Caco-2 (cell line): ENCODE data around the gene CNR2. TPM values are rescaled to one million over a fixed set of nuclear protein-coding genes. Genes with fewer than 3 reads are reported as not detected.

Experiments
- BruUV-seq: library from RNA; stranded (reverse); fragments of 400-500 nt; replicated peaks from 2 replicates; lab custom pipeline; 2021; lab: Mats Ljungman, UMichigan
- CTCF ChIA-PET: fragments of 300-600 bp; sonication (Branson Sonifier 250); formaldehyde crosslinking; loops from one replicate; lab custom pipeline; 2022; ENCODE audit warnings: antibody characterized with exemption; lab: Charles Lee
- POLR2A ChIA-PET: fragments of 300-600 bp; sonication (Branson Sonifier 250); formaldehyde crosslinking; loops from one replicate; lab custom pipeline; 2022; ENCODE audit warnings: antibody characterized with exemption; lab: Charles Lee
- DNase-seq, 2 experiments: peaks; one replicate each; pipeline versions ENCODE4 v3.0.0 to v3.0.0-alpha.2; 2020 to 2022
- H3K27me3 ChIP-seq: replicated peaks from 2 replicates; pipeline ENCODE4 v1.6.0; 2011; ENCODE audit warnings: low read length; ENCODE audit not compliant: control insufficient read depth, insufficient read depth
- H3K36me3 ChIP-seq: 2 replicates; pipeline ENCODE4 v1.5.1; 2011; ENCODE audit warnings: low read length; ENCODE audit not compliant: control insufficient read depth, insufficient read depth
- H3K4me1 ChIP-seq: fragments of 250-450 bp; sonication (Bioruptor Pico); 2 replicates; pipeline ENCODE4 v1.5.1; 2020; ENCODE audit warnings: mild to moderate bottlenecking
- H3K4me3 ChIP-seq: 2 replicates; pipeline ENCODE4 v1.5.1; 2011; ENCODE audit warnings: low read depth, mild to moderate bottlenecking, control low read depth, low read length
- H3K9me3 ChIP-seq: fragments of 250-450 bp; sonication (Bioruptor Pico); 2 replicates; pipeline ENCODE4 v1.5.1; 2020; ENCODE audit warnings: mild to moderate bottlenecking, moderate library complexity
- H3K27ac Mint-ChIP-seq: one replicate; pipeline ENCODE4 v1.8.0; 2022; ENCODE audit warnings: mixed read lengths; ENCODE audit not compliant: unreplicated experiment
- H3K27me3 Mint-ChIP-seq: one replicate; pipeline ENCODE4 v1.8.0; 2022; ENCODE audit warnings: mixed read lengths; ENCODE audit not compliant: insufficient read depth, unreplicated experiment
- H3K36me3 Mint-ChIP-seq: one replicate; pipeline ENCODE4 v1.8.0; 2022; ENCODE audit warnings: mild to moderate bottlenecking, mixed read lengths; ENCODE audit not compliant: insufficient read depth, unreplicated experiment
- H3K4me1 Mint-ChIP-seq: one replicate; pipeline ENCODE4 v1.8.0; 2022; ENCODE audit warnings: low read depth, mixed read lengths; ENCODE audit not compliant: unreplicated experiment
- H3K4me3 Mint-ChIP-seq: one replicate; pipeline ENCODE4 v1.8.0; 2022; ENCODE audit warnings: mild to moderate bottlenecking, moderate library complexity, mixed read lengths; ENCODE audit not compliant: unreplicated experiment
- H3K9me3 Mint-ChIP-seq: one replicate; pipeline ENCODE4 v1.8.0; 2022; ENCODE audit warnings: mixed read lengths; ENCODE audit not compliant: unreplicated experiment
- CTCF ChIP-seq, 2 experiments: fragments of 200-600 bp in 1 of 2; IDR thresholded peaks; 1 replicate in 1 of 2; 2 replicates in 1 of 2; pipeline versions ENCODE4 v1.5.1 to v1.8.0; 2011 to 2022; ENCODE audit warnings: antibody characterized with exemption in 1 of 2, control low read depth in 1 of 2, inconsistent platforms in 1 of 2, low read depth in 1 of 2, low read length in 1 of 2, mild to moderate bottlenecking in 1 of 2, moderate library complexity in 1 of 2; ENCODE audit not compliant: insufficient read depth in 1 of 2, severe bottlenecking in 1 of 2, unreplicated experiment in 1 of 2
- intact Hi-C: fragments of 100-400 bp; cut with micrococcal nuclease; formaldehyde crosslinking; loops from one replicate; pipeline ENCODE4 v1.10.0; 2022; ENCODE audit not compliant: unreplicated experiment
- total RNA-seq: library from RNA; stranded (reverse); gene quantifications from 2 replicates; pipeline ENCODE4 v1.2.3, GENCODE V29; 2022

Gene CNR2
- total RNA-seq, 1 experiment from 2014 or later, result not detected

GRCh38 chr1:23936481-23937176 is 23.5 kb upstream of the CNR2 start:
- Histone ChIP-seq H3K36me3 (no peaks in the 10 kb centered on the region), H3K4me3 (no peak overlapping the region), H3K27me3 (no peaks in the 10 kb centered on the region), H3K4me1 (peaks cover 2% of the 10 kb centered on the region; the same call in 1 of the 2 replicates), H3K9me3 (no peaks in the 10 kb centered on the region)
- no peak for DNase-seq
- ChIA-PET POLR2A (no interaction called here), CTCF (no interaction called here)
- H3K27me3 Mint-ChIP-seq, result no peaks in the 10 kb centered on the region
- H3K4me3 Mint-ChIP-seq, result no peak overlapping the region
- H3K9me3 Mint-ChIP-seq, result no peaks in the 10 kb centered on the region
- no peak overlapping the region for H3K27ac Mint-ChIP-seq
- no peak for TF ChIP-seq CTCF (IDR thresholded peaks at IDR 0.05; ENCODE audit: insufficient read depth in 1 of 2, low read depth in 1 of 2, low read length in 1 of 2, severe bottlenecking in 1 of 2, unreplicated experiment in 1 of 2)
- no peaks in the 10 kb centered on the region for H3K36me3 Mint-ChIP-seq
- H3K4me1 Mint-ChIP-seq, result peaks cover 6% of the 10 kb centered on the region
- BruUV-seq, result no TSS peak
- intact Hi-C loops, result no loop called here

- no peak for DNase-seq
- Histone ChIP-seq H3K4me3 (no peak overlapping the region), H3K4me1 (peaks cover 9% of the 10 kb centered on the region; the same call in 1 of the 2 replicates), H3K27me3 (no peaks in the 10 kb centered on the region), H3K36me3 (no peaks in the 10 kb centered on the region), H3K9me3 (no peaks in the 10 kb centered on the region)
- POLR2A ChIA-PET, result interaction anchor here (0.5 kb wide), 1 partner anchor 154 kb away, joined by 5 read pairs; no protein-coding TSS in a partner anchor
- CTCF ChIA-PET, result no interaction called here
- Mint-ChIP-seq H3K9me3 (no peaks in the 10 kb centered on the region), H3K4me3 (no peak overlapping the region), H3K27ac (peak overlapping the region; percentile 70), H3K4me1 (no peaks in the 10 kb centered on the region), H3K36me3 (peaks cover 4% of the 10 kb centered on the region), H3K27me3 (no peaks in the 10 kb centered on the region)
- BruUV-seq, result TSS peak; percentile 97
- no peak for TF ChIP-seq CTCF (IDR thresholded peaks at IDR 0.05; ENCODE audit: insufficient read depth in 1 of 2, low read depth in 1 of 2, low read length in 1 of 2, severe bottlenecking in 1 of 2, unreplicated experiment in 1 of 2)
- intact Hi-C loops, result no loop called here
Observed at GRCh38 chr1:23931491-23931880, 18.3 kb upstream of the CNR2 start.

GRCh38 chr1:23930861-23931490 is 17.8 kb upstream of the CNR2 start:
- no peak for TF ChIP-seq CTCF (IDR thresholded peaks at IDR 0.05; ENCODE audit: insufficient read depth in 1 of 2, low read depth in 1 of 2, low read length in 1 of 2, severe bottlenecking in 1 of 2, unreplicated experiment in 1 of 2)
- no peaks in the 10 kb centered on the region for H3K36me3 ChIP-seq
- no peaks in the 10 kb centered on the region for H3K9me3 Mint-ChIP-seq

More at GRCh38 chr1:23930861-23931490, 17.8 kb upstream of the CNR2 start:
- Histone ChIP-seq H3K4me1 (peaks cover 9% of the 10 kb centered on the region; the same call in 1 of the 2 replicates), H3K9me3 (no peaks in the 10 kb centered on the region), H3K27me3 (no peaks in the 10 kb centered on the region), H3K4me3 (no peak overlapping the region)
- POLR2A ChIA-PET, result no interaction called here
- H3K4me3 Mint-ChIP-seq, result peak overlapping the region; percentile 42
- BruUV-seq, result no TSS peak
- peak overlapping the region; percentile 70 for H3K27ac Mint-ChIP-seq
- peak in 1 of 2 experiments; percentile 41 for DNase-seq
- no peaks in the 10 kb centered on the region for H3K4me1 Mint-ChIP-seq
- CTCF ChIA-PET, result no interaction called here
- peaks cover 4% of the 10 kb centered on the region for H3K36me3 Mint-ChIP-seq
- no peaks in the 10 kb centered on the region for H3K27me3 Mint-ChIP-seq
- intact Hi-C loops, result no loop called here
